ENCODE measurements around the gene PRDM16.

GRCh38 chr1:3205815-3206214, 136.8 kb downstream of the PRDM16 start:
- TF ChIP-seq CTCF (IDR thresholded peaks at IDR 0.05): no peak
- TF ChIP-seq POLR2A (IDR thresholded peaks at IDR 0.05): no peak

Data from testis (tissue), 2 donors.